HG02610 (cell line): Measurements from ENCODE around the gene VRK2.
"Not testable (repeated sequence)": the region's sequence is repeated elsewhere in the genome, so short reads cannot be mapped to it uniquely, and the experiment has no call there.

Experiments used
- ATAC-seq: cut with Tn5 transposase; IDR thresholded peaks from one replicate; pipeline ENCODE4 v1.9.1; 2021; ENCODE audit warnings: mild to moderate bottlenecking, moderate library complexity; ENCODE audit not compliant: unreplicated experiment

VRK2 gene

GRCh38 chr2:58052978-58053377 is 6.4 kb downstream of the VRK2 start:
- no peak for ATAC-seq

GRCh38 chr2:58054264-58054663 is 7.7 kb downstream of the VRK2 start:
- no peak for ATAC-seq

GRCh38 chr2:58055033-58055786 is 8.6 kb downstream of the VRK2 start:
- peak; percentile 44 for ATAC-seq

GRCh38 chr2:58056192-58056916 is 9.7 kb downstream of the VRK2 start:
- ATAC-seq = no peak

- no peak for ATAC-seq
These were observed 11.3 kb downstream of the VRK2 start for GRCh38 chr2:58057707-58058530.

- ATAC-seq = peak; percentile 4
These were observed 17.0 kb downstream of the VRK2 start for GRCh38 chr2:58063641-58064040.

GRCh38 chr2:58064086-58064485 is 17.5 kb downstream of the VRK2 start:
- ATAC-seq = peak; percentile 78

GRCh38 chr2:58065248-58065647 is 18.6 kb downstream of the VRK2 start:
- no peak for ATAC-seq

- ATAC-seq = no peak
These were observed 20.4 kb downstream of the VRK2 start for GRCh38 chr2:58067001-58067400.

GRCh38 chr2:58070765-58071164 is 24.2 kb downstream of the VRK2 start:
- ATAC-seq = no peak

GRCh38 chr2:58072102-58072501 is 25.5 kb downstream of the VRK2 start:
- no peak for ATAC-seq

GRCh38 chr2:58073008-58073407 is 26.4 kb downstream of the VRK2 start:
- ATAC-seq = no peak

- no peak for ATAC-seq
These were observed 27.1 kb downstream of the VRK2 start for GRCh38 chr2:58073751-58074150.

- ATAC-seq = no peak
These were observed 34.4 kb downstream of the VRK2 start for GRCh38 chr2:58081000-58081399.

- no peak for ATAC-seq
These were observed 42.5 kb downstream of the VRK2 start for GRCh38 chr2:58089081-58089480.

GRCh38 chr2:58092772-58093171 is 46.2 kb downstream of the VRK2 start:
- ATAC-seq = not testable (repeated sequence)

GRCh38 chr2:58097025-58097424 is 50.4 kb downstream of the VRK2 start:
- no peak for ATAC-seq

GRCh38 chr2:58098254-58099095 is 51.9 kb downstream of the VRK2 start:
- ATAC-seq = no peak

- ATAC-seq = no peak
These were observed 52.6 kb downstream of the VRK2 start for GRCh38 chr2:58099096-58099769.

GRCh38 chr2:58101500-58101899 is 54.9 kb downstream of the VRK2 start:
- no peak for ATAC-seq
